Upper lobe of left lung (tissue), 6 donors: ENCODE measurements around the gene PDZD2. TPM values are rescaled to one million over a fixed set of nuclear protein-coding genes. Genes with fewer than 3 reads are reported as not detected.
A peak's percentile ranks its signal among the peaks of the same experiment; 100 is the strongest.

Experiments used
- ATAC-seq, 2 donors: fragments of 200-7000 bp; cut with Tn5 transposase; one replicate each; pipeline ENCODE4 v1.9.1; 2022; ENCODE audit warnings: mild to moderate bottlenecking in 2 of 2, moderate library complexity in 2 of 2; ENCODE audit not compliant: low FRiP score in 2 of 2
- DNase-seq, 2 donors: peaks; one replicate each; pipeline ENCODE4 v3.0.0-alpha.2; 2019 to 2020
- H3K27ac ChIP-seq, 4 donors: fragments of 200-600 bp; sonication (generic); one replicate each; pipeline ENCODE4 v1.5.1; 2016 to 2019
- H3K27me3 ChIP-seq, 4 donors: fragments of 200-600 bp; sonication (generic); one replicate each; pipeline ENCODE4 v1.5.1; 2017 to 2019
- H3K36me3 ChIP-seq, 4 donors: fragments of 200-600 bp; sonication (generic); one replicate each; pipeline ENCODE4 v1.5.1; 2016 to 2019
- H3K4me1 ChIP-seq, 4 donors: fragments of 200-600 bp; sonication (generic); one replicate each; pipeline ENCODE4 v1.5.1; 2018 to 2019
- H3K4me3 ChIP-seq, 4 donors: fragments of 200-600 bp; sonication (generic); one replicate each; pipeline ENCODE4 v1.5.1; 2017 to 2019; ENCODE audit warnings: mild to moderate bottlenecking in 2 of 4, moderate library complexity in 1 of 4
- H3K9me3 ChIP-seq, 4 donors: fragments of 200-600 bp; sonication (generic); one replicate each; pipeline ENCODE4 v1.5.1; 2018 to 2019
- CTCF ChIP-seq, 6 experiments: fragments of 450-650 bp in 4 of 6; fragments of 200-600 bp in 2 of 6; sonication (generic) in 2 of 6; IDR thresholded peaks; one replicate each; pipeline ENCODE4 v1.5.1; 2016 to 2019; ENCODE audit warnings: antibody characterized with exemption in 6 of 6
- EP300 ChIP-seq, 4 donors: sonication (generic); formaldehyde crosslinking; IDR thresholded peaks; one replicate each; pipeline ENCODE4 v1.5.1; 2017; ENCODE audit warnings: antibody characterized with exemption in 4 of 4, control low read depth in 2 of 4
- POLR2A ChIP-seq, 4 donors: fragments of 450-650 bp; IDR thresholded peaks; one replicate each; pipeline ENCODE4 v1.5.1; 2016 to 2017; ENCODE audit warnings: antibody characterized with exemption in 4 of 4, mild to moderate bottlenecking in 2 of 4
- POLR2AphosphoS5 ChIP-seq, 2 donors: sonication (generic); formaldehyde crosslinking; IDR thresholded peaks; one replicate each; pipeline ENCODE4 v1.5.1; 2017; ENCODE audit warnings: antibody characterized with exemption in 2 of 2
- WGBS, 2 donors: methylation state at CpG; one replicate each; pipeline ENCODE4 v1.1.5; 2017 to 2018; 5-methylcytosine and 5-hydroxymethylcytosine counted together
- total RNA-seq, 6 donors: library from RNA; depleted of rRNA in 4 of 6; stranded (reverse); fragments of >200 nt in 4 of 6; gene quantifications; one replicate each; pipeline versions ENCODE4 v1.1.0 to v1.2.1, GENCODE V29; 2016 to 2021
- donor health status: DM: no; HTN: no; CAD: no; lungs with moderate emphysema.
- donor health status: DM: no; HTN: yes; CAD: no; lungs with severe emphysema.

Gene PDZD2
- total RNA-seq, 6 donors from 2014 or later, result 53.4 to 73.6 (median 68.4) TPM

GRCh38 chr5:31641059-31641458 lies 2.1 kb downstream of the PDZD2 start:
- Histone ChIP-seq H3K9me3 (no peaks in the 10 kb centered on the region), H3K27me3 (peaks cover 0 to 6% (median 3%) of the 10 kb centered on the region in 4 donors), H3K4me3 (no peak overlapping the region), H3K36me3 (no peaks in the 10 kb centered on the region), H3K27ac (no peak overlapping the region), H3K4me1 (peaks cover 13 to 22% (median 14%) of the 10 kb centered on the region in 4 donors)
- 87 to 92% methylated on average over 4 of the region's 4 CpGs for WGBS, 2 donors
- TF ChIP-seq CTCF (IDR thresholded peaks at IDR 0.05), result no peak
- TF ChIP-seq EP300 (IDR thresholded peaks at IDR 0.05), result no peak
- TF ChIP-seq POLR2A (IDR thresholded peaks at IDR 0.05), result no peak
- no peak for TF ChIP-seq POLR2AphosphoS5 (IDR thresholded peaks at IDR 0.05)
- DNase-seq (no peak), ATAC-seq (no peak)

- Histone ChIP-seq H3K36me3 (no peaks in the 10 kb centered on the region), H3K27me3 (peaks cover 0 to 6% (median 3%) of the 10 kb centered on the region in 4 donors), H3K4me3 (no peak overlapping the region), H3K4me1 (peaks cover 13 to 22% (median 14%) of the 10 kb centered on the region in 4 donors), H3K27ac (no peak overlapping the region), H3K9me3 (no peaks in the 10 kb centered on the region)
- ATAC-seq (no peak), DNase-seq (no peak)
- no peak for TF ChIP-seq POLR2AphosphoS5 (IDR thresholded peaks at IDR 0.05)
- no peak for TF ChIP-seq POLR2A (IDR thresholded peaks at IDR 0.05)
- no peak for TF ChIP-seq EP300 (IDR thresholded peaks at IDR 0.05)
- no peak for TF ChIP-seq CTCF (IDR thresholded peaks at IDR 0.05)
- 80 to 89% methylated on average over 5 of the region's 5 CpGs for WGBS, 2 donors
Observed at GRCh38 chr5:31641575-31641974, 2.6 kb downstream of the PDZD2 start.

- no peak for DNase-seq
- no peak overlapping the region for H3K27ac ChIP-seq
- H3K4me1 ChIP-seq, result no peaks in the 10 kb centered on the region
- H3K36me3 ChIP-seq, result no peaks in the 10 kb centered on the region
- peak in 1 of 2 donors; percentile 31 for ATAC-seq
- WGBS, 2 donors, result 80 to 87% methylated on average over 11 of the region's 11 CpGs
- H3K27me3 ChIP-seq, result no peaks in the 10 kb centered on the region
- H3K4me3 ChIP-seq, result no peak overlapping the region
- no peak for TF ChIP-seq EP300 (IDR thresholded peaks at IDR 0.05)
- TF ChIP-seq CTCF (IDR thresholded peaks at IDR 0.05), result no peak
- no peak for TF ChIP-seq POLR2A (IDR thresholded peaks at IDR 0.05)
- TF ChIP-seq POLR2AphosphoS5 (IDR thresholded peaks at IDR 0.05), result no peak
- no peaks in the 10 kb centered on the region for H3K9me3 ChIP-seq
Observed at GRCh38 chr5:31645420-31646081, 6.6 kb downstream of the PDZD2 start.

- DNase-seq (no peak), ATAC-seq (no peak)
- H3K4me1 ChIP-seq, result no peaks in the 10 kb centered on the region
- TF ChIP-seq CTCF (IDR thresholded peaks at IDR 0.05), result no peak
- TF ChIP-seq EP300 (IDR thresholded peaks at IDR 0.05), result no peak
- TF ChIP-seq POLR2AphosphoS5 (IDR thresholded peaks at IDR 0.05), result no peak
- TF ChIP-seq POLR2A (IDR thresholded peaks at IDR 0.05), result no peak
- H3K9me3 ChIP-seq, result no peaks in the 10 kb centered on the region
- H3K36me3 ChIP-seq, result no peaks in the 10 kb centered on the region
- no peak overlapping the region for H3K4me3 ChIP-seq
- H3K27me3 ChIP-seq, result no peaks in the 10 kb centered on the region
- 92% methylated on average over 6 of the region's 6 CpGs for WGBS, 2 donors
- H3K27ac ChIP-seq, result no peak overlapping the region
Observed at GRCh38 chr5:31648326-31648725, 9.4 kb downstream of the PDZD2 start.

GRCh38 chr5:31651241-31651640 lies 12.3 kb downstream of the PDZD2 start:
- Histone ChIP-seq H3K36me3 (no peaks in the 10 kb centered on the region), H3K27me3 (no peaks in the 10 kb centered on the region), H3K4me3 (no peak overlapping the region), H3K9me3 (no peaks in the 10 kb centered on the region), H3K4me1 (no peaks in the 10 kb centered on the region), H3K27ac (no peak overlapping the region)
- ATAC-seq (no peak), DNase-seq (no peak)
- 87 to 90% methylated on average over 3 of the region's 3 CpGs for WGBS, 2 donors
- TF ChIP-seq POLR2A (IDR thresholded peaks at IDR 0.05) (no peak), POLR2AphosphoS5 (IDR thresholded peaks at IDR 0.05) (no peak), CTCF (IDR thresholded peaks at IDR 0.05) (no peak), EP300 (IDR thresholded peaks at IDR 0.05) (no peak)
